Body of pancreas (tissue), 4 donors: ENCODE measurements around the gene SDCBP2.

Source experiments
- POLR2A ChIP-seq, 3 donors: fragments of 450-650 bp; IDR thresholded peaks; one replicate each; pipeline ENCODE4 v1.6.1; 2016; ENCODE audit warnings: antibody characterized with exemption in 3 of 3, mild to moderate bottlenecking in 2 of 3
- TF ChIP-seq, protein P1 (sequence below), 7 experiments: fragments of 450-650 bp in 4 of 7; fragments of 200-600 bp in 3 of 7; sonication (generic) in 3 of 7; IDR thresholded peaks; one replicate each; pipeline ENCODE4 v1.5.1; 2016 to 2019; ENCODE audit warnings: antibody characterized with exemption in 7 of 7

DNA sequence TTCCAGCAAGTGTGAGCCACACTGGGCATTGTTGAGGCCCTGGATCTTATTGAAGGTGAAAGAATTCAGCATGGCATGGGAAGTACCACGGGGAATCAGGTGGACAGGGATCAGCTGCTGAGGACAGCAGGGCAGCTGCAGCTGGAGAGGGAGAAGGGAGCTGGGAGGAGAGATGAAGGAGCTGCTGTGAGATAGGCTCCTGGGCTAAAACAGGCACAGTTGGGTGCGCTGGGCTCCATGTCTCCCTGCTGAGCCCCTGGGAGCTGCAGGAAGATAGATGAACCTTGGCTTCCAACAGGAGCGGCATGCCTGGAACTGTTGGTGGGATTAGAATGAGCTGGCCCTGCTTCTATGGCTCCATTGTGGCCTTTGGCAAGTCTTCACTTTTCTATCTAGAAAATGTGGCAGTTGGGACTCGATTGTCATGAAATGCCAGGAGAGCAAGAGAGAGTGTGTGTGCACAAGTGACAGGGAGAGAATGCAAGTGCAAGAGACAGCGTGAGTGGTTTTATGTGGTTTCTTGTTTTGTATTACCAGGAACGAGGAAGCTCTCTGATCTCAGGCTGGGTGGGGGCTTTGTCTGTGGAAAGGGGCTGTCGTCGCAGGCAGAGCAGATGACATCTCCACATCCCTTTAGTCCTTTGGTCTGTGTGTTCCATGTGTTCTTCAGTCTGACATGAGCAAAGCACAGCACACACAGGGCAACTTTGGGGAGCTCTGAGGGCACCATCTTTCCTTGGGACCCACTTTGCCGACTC lies 42.5 kb downstream of the SDCBP2 start:
- TF ChIP-seq, protein P1, sequence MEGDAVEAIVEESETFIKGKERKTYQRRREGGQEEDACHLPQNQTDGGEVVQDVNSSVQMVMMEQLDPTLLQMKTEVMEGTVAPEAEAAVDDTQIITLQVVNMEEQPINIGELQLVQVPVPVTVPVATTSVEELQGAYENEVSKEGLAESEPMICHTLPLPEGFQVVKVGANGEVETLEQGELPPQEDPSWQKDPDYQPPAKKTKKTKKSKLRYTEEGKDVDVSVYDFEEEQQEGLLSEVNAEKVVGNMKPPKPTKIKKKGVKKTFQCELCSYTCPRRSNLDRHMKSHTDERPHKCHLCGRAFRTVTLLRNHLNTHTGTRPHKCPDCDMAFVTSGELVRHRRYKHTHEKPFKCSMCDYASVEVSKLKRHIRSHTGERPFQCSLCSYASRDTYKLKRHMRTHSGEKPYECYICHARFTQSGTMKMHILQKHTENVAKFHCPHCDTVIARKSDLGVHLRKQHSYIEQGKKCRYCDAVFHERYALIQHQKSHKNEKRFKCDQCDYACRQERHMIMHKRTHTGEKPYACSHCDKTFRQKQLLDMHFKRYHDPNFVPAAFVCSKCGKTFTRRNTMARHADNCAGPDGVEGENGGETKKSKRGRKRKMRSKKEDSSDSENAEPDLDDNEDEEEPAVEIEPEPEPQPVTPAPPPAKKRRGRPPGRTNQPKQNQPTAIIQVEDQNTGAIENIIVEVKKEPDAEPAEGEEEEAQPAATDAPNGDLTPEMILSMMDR (IDR thresholded peaks at IDR 0.05): no peak
- no peak for TF ChIP-seq POLR2A (IDR thresholded peaks at IDR 0.05)
